ENCODE measurements around the gene RPUSD1.
"Not testable (repeated sequence)": the region's sequence is repeated elsewhere in the genome, so short reads cannot be mapped to it uniquely, and the experiment has no call there.

Gene RPUSD1

DNA sequence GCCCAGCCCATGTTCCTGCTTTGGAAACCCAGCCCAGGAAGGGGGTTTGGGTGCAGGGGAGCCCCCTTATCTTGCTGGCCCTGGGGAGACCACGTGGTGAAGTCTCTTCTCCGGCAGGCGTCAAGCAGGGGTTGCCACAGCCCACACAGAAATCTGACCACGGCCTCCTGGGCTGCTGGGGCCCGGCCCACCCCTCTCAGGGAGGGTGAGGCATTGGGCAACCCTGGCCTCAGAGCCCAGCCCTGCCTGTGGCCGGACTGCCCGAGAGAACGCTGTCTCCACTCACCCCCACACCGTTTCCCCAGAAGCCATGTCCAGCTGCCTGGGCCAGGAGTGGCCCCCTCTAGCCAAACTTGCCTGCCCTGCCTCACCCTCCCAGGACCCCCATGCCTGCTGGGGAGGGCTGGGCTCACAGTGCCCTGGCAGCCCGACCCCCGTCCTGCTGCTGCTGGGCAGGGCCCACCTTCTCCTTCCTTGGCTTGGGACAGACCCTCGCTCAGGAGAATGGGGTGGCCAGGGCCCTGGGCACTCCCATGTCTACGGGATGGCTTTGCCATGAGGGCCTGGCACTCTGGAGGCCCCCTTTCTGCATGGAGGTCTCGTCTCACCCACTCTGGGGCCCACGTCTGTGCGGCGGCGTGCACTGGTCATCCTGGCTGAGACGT, 6.7 kb downstream of the RPUSD1 start:
- no peak for ATAC-seq

- ATAC-seq, result no peak
Observed at GRCh38 chr16:780296-780695, 7.9 kb downstream of the RPUSD1 start.

GRCh38 chr16:779561-779960, 8.6 kb downstream of the RPUSD1 start:
- ATAC-seq, result no peak

GRCh38 chr16:778909-779527, 9.2 kb downstream of the RPUSD1 start:
- no peak for ATAC-seq

DNA sequence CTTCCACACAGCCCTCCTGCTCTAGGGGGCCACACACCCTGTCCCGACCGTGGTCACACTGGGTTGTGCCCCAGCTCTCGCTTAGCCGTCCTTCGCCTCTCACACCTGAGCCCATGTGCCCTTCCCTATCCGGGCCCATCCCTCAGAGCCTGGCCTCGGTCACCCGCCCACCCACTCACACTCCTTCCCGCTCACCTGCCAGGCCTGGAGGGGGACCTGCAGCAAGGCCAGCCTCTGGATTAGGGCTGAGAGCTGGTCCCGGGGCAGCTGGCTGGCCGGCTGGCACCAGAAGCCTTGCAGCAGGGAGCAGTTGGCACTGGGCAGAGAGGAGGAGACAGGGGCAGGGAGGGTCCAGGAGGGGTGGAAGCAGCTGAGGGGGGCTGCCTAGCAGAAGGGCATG, 9.7 kb downstream of the RPUSD1 start:
- ATAC-seq, result no peak

- ATAC-seq, result no peak
Observed at GRCh38 chr16:777826-778225, 10.4 kb downstream of the RPUSD1 start.

DNA sequence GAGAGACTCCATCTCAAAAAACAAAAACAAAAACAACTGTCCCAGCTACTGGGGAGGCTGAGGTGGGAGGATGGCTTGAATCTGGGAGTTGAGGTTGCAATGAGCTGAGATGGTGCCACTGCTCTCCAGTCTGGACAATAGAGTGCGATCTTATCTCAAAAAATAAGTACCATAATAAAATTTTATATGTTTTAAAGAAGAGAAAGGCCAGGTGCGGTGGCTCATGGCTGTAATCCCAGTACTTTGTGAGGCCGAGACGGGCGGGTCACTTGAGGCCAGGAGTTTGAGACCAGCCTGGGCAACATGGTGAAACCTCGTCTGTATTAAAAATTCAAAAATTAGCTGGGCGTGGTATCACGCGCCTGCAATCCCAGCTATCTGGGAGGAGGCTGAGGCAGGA, 11.4 kb downstream of the RPUSD1 start:
- no peak for ATAC-seq

GRCh38 chr16:776298-776697, 11.9 kb downstream of the RPUSD1 start:
- not testable (repeated sequence) for ATAC-seq

GRCh38 chr16:775236-775796, 12.9 kb downstream of the RPUSD1 start:
- ATAC-seq, result no peak

DNA sequence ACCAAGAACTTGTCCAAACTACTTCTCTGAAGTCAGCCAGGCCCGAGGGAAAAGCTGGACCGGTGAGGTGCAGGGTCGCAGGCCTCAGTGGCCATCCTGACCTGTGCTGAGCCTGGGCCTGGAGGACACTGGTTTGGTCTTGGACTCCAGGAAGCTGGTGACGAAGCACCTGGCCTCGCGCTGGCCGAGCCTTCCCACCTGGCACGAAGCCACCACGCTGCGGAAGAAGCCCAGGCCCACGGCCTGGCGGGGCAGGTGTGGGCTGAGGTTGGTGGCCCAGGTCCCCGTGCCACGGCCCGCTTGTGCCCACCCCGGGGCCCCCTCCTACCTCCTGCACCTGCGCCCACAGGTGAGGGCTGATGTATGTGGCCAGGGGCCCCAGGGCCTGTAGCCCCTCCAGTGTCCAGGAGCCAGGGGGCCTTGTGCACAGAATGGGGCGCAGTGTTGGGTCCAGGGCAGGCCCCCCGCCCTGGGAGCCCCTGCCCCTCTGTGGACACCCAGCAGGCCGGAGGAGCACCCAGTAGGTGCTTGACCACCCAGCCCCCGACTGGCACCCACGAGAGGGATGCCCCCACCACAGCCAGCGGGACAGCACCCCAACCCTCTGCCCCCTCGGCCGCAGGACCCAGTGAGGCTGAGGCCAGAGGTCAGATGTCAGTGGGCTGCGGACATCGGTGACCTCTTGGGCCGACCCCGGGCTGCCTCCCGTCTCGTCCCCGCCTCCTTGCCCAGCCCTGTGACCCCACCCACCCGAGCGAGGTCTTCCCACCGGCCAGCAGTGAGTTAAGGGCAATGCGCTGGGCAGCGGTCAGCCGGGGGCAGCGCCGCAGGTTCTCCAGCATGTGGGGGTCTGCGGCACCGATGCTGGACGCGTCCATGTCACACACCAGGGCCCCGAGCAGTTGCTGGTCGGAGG, 13.8 kb downstream of the RPUSD1 start:
- no peak for ATAC-seq

- no peak for ATAC-seq
Observed at GRCh38 chr16:772959-773358, 15.2 kb downstream of the RPUSD1 start.

GRCh38 chr16:770411-770810, 17.8 kb downstream of the RPUSD1 start:
- no peak for ATAC-seq

DNA sequence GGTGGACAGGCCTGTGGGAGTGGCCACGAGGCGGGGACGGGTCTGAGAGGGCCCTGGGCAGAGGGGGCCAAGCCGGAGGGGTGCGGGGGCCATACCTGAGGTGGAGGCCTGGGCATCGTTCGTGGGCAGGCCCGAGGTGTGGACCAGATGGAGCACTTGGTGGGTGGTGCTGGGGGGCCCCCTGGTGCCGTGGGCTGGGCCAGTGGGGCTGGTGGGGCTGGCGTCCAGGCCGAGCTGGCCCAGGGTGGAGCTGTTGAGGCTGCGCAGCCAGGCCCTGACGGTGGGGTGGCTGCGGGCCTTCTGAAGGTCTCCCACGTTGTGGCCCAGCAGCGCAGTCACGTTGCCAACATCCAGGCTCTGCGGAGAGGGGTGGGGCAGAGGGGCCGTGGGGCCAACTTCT, 18.2 kb downstream of the RPUSD1 start:
- no peak for ATAC-seq

GRCh38 chr16:769184-769784, 18.9 kb downstream of the RPUSD1 start:
- no peak for ATAC-seq

- no peak for ATAC-seq
Observed at GRCh38 chr16:768428-768827, 19.8 kb downstream of the RPUSD1 start.

DNA sequence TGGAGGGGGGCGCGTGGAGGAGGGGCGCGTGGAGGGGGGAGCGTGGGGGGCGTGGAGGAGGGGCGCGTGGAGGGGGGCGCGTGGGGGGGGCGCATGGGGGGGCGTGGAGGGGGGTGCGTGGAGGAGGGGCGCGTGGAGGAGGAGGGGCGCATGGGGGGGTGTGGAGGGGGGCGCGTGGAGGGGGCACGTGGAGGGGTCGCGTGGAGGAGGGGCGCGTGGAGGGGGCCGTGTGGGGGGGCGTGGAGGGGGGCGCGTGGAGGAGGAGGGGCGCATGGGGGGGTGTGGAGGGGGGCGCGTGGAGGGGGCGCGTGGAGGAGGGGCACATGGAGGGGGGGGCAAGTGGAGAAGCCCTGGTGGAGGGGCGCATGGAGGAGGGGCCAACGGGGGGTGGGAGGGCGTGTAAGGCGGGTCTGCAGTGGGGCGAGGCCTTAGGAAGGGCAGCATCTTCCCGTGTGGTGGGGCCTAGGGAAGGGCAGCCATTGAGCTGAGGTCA, 20.4 kb downstream of the RPUSD1 start:
- ATAC-seq, result no peak

- no peak for ATAC-seq
Observed at GRCh38 chr16:766820-767640, 21.2 kb downstream of the RPUSD1 start.

DNA sequence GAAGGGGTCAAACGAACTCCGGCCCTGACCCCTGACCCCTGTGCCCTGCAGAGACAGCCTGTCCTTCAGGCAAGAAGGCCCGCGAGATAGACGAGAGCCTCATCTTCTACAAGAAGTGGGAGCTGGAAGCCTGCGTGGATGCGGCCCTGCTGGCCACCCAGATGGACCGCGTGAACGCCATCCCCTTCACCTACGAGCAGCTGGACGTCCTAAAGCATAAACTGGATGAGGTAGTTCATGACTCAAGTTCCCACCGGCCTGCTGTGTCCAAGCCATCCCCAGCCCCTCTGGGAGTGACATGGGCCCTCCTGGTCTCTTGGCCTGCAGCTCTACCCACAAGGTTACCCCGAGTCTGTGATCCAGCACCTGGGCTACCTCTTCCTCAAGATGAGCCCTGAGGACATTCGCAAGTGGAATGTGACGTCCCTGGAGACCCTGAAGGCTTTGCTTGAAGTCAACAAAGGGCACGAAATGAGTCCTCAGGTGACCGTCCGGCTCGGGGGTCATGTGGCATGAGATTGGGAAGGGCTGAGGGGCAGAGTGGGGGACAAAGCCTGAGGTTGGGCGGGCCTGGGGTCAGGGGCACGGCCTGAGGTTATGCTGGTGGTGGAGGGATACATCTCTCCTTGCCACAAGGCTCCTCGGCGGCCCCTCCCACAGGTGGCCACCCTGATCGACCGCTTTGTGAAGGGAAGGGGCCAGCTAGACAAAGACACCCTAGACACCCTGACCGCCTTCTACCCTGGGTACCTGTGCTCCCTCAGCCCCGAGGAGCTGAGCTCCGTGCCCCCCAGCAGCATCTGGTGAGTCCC, 22.0 kb downstream of the RPUSD1 start:
- no peak for ATAC-seq

DNA sequence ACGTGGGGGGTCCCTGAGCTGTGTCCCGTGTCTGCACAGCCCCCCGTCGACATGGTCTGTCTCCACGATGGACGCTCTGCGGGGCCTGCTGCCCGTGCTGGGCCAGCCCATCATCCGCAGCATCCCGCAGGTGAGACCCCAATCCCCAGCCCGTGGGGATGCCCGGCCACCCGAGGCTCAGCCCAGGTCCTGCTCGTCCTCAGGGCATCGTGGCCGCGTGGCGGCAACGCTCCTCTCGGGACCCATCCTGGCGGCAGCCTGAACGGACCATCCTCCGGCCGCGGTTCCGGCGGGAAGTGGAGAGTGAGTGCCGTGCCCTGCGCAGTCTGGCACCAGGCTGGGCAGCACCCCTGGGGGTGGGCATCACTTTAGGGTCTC, 22.7 kb downstream of the RPUSD1 start:
- no peak for ATAC-seq

DNA sequence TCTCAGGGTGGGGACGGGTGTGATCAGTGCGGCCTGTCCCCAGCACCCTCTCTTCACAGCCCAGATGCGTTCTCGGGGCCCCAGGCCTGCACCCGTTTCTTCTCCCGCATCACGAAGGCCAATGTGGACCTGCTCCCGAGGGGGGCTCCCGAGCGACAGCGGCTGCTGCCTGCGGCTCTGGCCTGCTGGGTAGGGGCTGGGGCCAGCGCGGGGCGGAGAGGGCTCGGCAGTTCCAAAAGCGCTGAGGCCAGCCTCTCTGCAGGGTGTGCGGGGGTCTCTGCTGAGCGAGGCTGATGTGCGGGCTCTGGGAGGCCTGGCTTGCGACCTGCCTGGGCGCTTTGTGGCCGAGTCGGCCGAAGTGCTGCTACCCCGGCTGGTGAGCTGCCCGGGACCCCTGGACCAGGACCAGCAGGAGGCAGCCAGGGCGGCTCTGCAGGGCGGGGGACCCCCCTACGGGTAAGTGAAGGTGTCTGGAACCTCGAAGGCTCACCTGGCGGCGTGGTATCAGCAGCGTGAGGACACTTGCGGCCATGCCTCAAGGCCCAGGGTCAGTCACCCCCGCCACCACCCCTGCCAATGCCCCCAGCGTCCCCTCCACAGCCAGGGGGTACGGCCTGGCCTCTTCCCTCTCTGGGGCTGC, 23.2 kb downstream of the RPUSD1 start:
- no peak for ATAC-seq

Measured in activated CD4-positive, CD25-positive, alpha-beta regulatory T cell treated with anti-CD3 and anti-CD28 coated beads, Interleukin-2, amount 50 U/mL, for 24 hours (primary cell).